Mesothelial cell of epicardium (in vitro differentiated cells): Measurements from ENCODE around the gene BTBD16. TPM values are rescaled to one million over a fixed set of nuclear protein-coding genes. Genes with fewer than 3 reads are reported as not detected.

Source experiments
- DNase-seq, 2 experiments: peaks; one replicate each; pipeline ENCODE4 v3.0.0; 2021; ENCODE audit warnings: low spot score in 2 of 2; ENCODE audit not compliant: unreplicated experiment in 2 of 2
- H3K27ac Mint-ChIP-seq: 2 replicates; pipeline ENCODE4 v1.8.0; 2021; ENCODE audit warnings: mixed read lengths
- H3K27me3 Mint-ChIP-seq: 2 replicates; pipeline ENCODE4 v1.8.0; 2021; ENCODE audit warnings: low read depth, mixed read lengths
- H3K36me3 Mint-ChIP-seq: 2 replicates; pipeline ENCODE4 v1.8.0; 2021; ENCODE audit warnings: mixed read lengths
- H3K4me1 Mint-ChIP-seq: 2 replicates; pipeline ENCODE4 v1.8.0; 2021; ENCODE audit warnings: mixed read lengths
- H3K4me3 Mint-ChIP-seq: 2 replicates; pipeline ENCODE4 v1.8.0; 2021; ENCODE audit warnings: mild to moderate bottlenecking, moderate library complexity, mixed read lengths
- H3K9me3 Mint-ChIP-seq: 2 replicates; pipeline ENCODE4 v1.8.0; 2021; ENCODE audit warnings: mixed read lengths
- total RNA-seq: library from RNA; stranded (reverse); gene quantifications from 3 replicates; pipeline ENCODE4 v1.2.1, GENCODE V29; 2021
- TF ChIP-seq, protein P1 (sequence below): fragments of 200-600 bp; sonication (generic); IDR thresholded peaks from one replicate; pipeline ENCODE4 v1.5.0; 2021; ENCODE audit warnings: antibody characterized with exemption; ENCODE audit not compliant: unreplicated experiment

Gene BTBD16
- total RNA-seq, 1 donor from 2014 or later, result not detected

DNA sequence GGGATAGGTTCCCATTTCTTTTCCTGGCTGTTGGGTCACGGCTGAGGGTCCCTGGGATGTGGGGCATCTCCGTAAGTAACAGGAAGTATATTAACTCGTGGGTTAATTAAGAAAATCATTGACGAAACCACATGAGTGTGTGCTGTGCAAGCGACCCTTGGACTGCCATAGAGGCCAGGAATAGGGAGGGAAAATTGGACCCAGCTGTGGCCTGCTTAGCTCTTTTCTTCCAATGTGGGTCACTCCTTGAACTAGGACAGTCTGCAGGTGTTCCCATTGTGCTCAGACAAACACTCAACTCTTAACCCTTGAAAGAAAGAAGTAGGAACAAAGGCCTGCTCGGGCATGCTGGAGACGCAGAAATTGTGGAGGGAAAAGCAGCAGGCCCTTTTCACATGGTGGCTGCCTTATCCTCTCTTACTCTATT, 77.9 kb downstream of the BTBD16 start:
- peaks cover 13% of the 10 kb centered on the region for H3K9me3 Mint-ChIP-seq
- peaks cover 3% of the 10 kb centered on the region for H3K36me3 Mint-ChIP-seq
- H3K27me3 Mint-ChIP-seq, result peaks cover 4% of the 10 kb centered on the region
- TF ChIP-seq, protein P1, sequence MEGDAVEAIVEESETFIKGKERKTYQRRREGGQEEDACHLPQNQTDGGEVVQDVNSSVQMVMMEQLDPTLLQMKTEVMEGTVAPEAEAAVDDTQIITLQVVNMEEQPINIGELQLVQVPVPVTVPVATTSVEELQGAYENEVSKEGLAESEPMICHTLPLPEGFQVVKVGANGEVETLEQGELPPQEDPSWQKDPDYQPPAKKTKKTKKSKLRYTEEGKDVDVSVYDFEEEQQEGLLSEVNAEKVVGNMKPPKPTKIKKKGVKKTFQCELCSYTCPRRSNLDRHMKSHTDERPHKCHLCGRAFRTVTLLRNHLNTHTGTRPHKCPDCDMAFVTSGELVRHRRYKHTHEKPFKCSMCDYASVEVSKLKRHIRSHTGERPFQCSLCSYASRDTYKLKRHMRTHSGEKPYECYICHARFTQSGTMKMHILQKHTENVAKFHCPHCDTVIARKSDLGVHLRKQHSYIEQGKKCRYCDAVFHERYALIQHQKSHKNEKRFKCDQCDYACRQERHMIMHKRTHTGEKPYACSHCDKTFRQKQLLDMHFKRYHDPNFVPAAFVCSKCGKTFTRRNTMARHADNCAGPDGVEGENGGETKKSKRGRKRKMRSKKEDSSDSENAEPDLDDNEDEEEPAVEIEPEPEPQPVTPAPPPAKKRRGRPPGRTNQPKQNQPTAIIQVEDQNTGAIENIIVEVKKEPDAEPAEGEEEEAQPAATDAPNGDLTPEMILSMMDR, result no peak
- H3K4me3 Mint-ChIP-seq, result no peak overlapping the region
- H3K4me1 Mint-ChIP-seq, result no peaks in the 10 kb centered on the region
- no peak for DNase-seq
- no peak overlapping the region for H3K27ac Mint-ChIP-seq

DNA sequence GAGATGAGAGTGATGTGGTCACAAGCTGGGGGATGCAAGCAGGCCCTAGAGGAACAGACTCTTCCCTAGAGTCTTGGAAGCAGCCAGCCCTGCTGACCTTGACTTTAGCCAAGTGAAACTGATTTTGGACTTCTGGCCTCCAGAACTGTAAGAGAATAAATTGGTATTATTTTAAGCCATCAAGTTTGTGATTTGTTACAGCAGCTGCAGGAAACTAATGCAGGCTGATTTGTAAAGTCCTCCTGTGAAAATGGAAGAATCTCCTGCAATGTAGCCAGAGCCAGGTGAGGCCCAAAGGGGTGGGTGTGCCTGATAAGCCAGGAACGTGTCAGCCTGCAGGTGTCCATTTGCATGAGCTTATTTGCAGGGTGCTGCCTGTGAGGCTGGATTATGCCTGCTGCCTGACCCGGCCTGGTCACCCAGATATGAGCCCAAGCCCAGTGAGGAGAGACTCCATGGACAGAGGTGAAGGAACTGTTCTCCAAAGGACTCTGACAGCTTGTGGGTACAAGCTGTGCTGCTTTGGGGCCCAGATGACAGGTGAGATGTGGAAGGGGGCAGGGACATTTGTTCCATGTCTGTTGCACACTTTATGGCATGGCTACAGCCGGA, 78.8 kb downstream of the BTBD16 start:
- H3K4me3 Mint-ChIP-seq, result no peak overlapping the region
- H3K9me3 Mint-ChIP-seq, result peaks cover 13% of the 10 kb centered on the region
- no peak overlapping the region for H3K27ac Mint-ChIP-seq
- DNase-seq, result no peak
- no peaks in the 10 kb centered on the region for H3K4me1 Mint-ChIP-seq
- H3K27me3 Mint-ChIP-seq, result peaks cover 4% of the 10 kb centered on the region
- TF ChIP-seq, protein P1, result no peak
- H3K36me3 Mint-ChIP-seq, result peaks cover 3% of the 10 kb centered on the region

DNA sequence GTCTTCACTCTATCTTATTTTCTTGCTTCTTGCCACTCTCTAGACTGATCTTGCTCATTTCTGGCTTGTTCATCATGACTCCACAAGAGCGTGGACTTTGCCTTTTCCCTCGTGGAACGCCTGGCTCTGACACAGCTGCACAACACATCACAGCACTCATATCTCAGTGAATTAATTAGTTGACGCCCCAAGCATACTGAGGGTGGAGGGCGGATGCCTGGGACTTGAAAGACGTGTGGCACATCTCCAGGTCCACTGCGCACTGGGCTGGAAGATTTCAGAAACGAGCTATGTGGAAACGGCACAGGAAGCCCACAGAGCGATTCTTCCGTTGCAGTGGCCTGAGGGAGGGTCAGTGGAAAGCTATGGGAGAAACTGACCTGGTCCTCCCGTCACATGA, 79.8 kb downstream of the BTBD16 start:
- DNase-seq, result no peak
- Mint-ChIP-seq H3K4me1 (no peaks in the 10 kb centered on the region), H3K27me3 (peaks cover 4% of the 10 kb centered on the region), H3K4me3 (no peak overlapping the region), H3K9me3 (peaks cover 8% of the 10 kb centered on the region), H3K27ac (no peak overlapping the region), H3K36me3 (peaks cover 3% of the 10 kb centered on the region)
- TF ChIP-seq, protein P1, result no peak

DNA sequence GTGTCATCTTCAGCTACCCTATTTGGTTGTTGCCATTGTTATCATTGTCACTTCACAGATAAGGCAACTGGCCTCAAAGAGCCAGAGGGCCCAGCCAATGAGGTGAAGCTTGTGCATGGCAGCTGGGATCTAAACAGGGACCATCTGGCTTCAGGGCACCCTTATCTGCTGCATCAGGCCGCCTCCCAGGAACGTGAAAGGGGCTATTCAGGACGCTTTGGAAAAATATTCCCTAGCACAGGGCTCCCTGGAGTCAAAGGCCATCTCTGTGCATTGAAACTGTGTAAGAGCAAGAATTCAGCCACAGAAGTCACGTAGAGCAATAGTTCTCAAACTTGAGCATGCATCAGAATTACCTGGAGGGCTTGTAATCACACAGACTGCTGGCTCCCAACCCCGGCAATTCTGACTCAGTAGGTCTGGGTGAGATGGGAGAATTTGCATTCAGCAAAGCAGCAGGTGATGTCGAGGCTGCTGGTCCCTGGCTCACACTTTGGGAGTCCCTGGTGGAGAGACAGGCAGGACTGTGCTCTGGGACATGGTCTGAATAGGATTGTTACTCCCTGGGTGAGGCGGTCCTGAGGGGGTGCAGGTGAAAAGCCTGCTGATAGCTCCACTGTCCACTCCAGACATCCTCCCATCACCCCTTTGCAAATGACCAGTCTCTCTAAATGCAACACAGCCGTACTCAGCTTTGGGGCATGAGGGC, 81.9 kb downstream of the BTBD16 start:
- H3K27ac Mint-ChIP-seq, result no peak overlapping the region
- no peak overlapping the region for H3K4me3 Mint-ChIP-seq
- H3K27me3 Mint-ChIP-seq, result peaks cover 4% of the 10 kb centered on the region
- no peaks in the 10 kb centered on the region for H3K4me1 Mint-ChIP-seq
- H3K9me3 Mint-ChIP-seq, result peaks cover 1% of the 10 kb centered on the region
- TF ChIP-seq, protein P1, result no peak
- no peak for DNase-seq
- H3K36me3 Mint-ChIP-seq, result no peaks in the 10 kb centered on the region

DNA sequence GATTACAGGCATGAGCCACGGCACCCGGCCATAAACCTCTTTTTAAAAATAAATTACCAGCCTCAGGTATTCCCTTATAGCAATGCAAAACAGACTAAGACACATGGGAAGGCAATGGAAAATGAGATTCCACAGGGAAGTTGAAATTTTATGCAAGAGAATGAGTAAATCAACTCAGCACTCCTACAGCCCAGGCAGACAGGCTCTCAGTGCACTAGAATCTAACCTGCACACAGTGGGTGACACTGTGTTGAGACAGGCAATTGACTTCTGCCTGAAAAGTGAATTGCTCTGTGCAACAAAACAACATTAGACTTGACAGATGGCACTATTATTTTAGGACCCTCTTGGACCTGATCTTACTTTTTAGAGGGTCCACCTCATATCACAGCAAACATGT, 83.3 kb downstream of the BTBD16 start:
- Mint-ChIP-seq H3K4me1 (no peaks in the 10 kb centered on the region), H3K27ac (no peak overlapping the region), H3K36me3 (no peaks in the 10 kb centered on the region), H3K4me3 (no peak overlapping the region), H3K27me3 (peaks cover 4% of the 10 kb centered on the region), H3K9me3 (peaks cover 11% of the 10 kb centered on the region)
- no peak for DNase-seq
- TF ChIP-seq, protein P1, result no peak
